ENCODE results near the gene LMNTD2.
A peak's percentile ranks its signal among the peaks of the same experiment; 100 is the strongest.

Gene LMNTD2

DNA sequence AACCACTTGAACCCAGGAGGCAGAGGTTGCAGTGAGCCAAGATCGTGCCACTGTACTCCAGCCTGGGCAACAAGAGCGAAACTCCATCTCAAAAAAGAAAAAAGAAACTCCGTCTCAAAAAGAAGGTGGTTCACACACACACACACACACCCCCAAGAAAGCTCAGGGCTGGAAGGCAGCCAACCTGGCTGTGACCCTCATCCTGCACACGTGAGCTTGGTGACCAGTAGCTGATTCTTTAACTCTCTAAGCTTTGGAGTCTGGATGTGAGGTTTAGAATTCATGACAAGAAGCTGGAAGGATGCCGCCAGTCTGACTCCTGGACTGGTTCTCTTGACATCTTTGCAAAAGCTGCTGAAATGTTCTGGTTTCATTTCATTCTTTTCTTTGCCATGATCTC is 51.6 kb downstream of the LMNTD2 start:
- no peak for DNase-seq

DNA sequence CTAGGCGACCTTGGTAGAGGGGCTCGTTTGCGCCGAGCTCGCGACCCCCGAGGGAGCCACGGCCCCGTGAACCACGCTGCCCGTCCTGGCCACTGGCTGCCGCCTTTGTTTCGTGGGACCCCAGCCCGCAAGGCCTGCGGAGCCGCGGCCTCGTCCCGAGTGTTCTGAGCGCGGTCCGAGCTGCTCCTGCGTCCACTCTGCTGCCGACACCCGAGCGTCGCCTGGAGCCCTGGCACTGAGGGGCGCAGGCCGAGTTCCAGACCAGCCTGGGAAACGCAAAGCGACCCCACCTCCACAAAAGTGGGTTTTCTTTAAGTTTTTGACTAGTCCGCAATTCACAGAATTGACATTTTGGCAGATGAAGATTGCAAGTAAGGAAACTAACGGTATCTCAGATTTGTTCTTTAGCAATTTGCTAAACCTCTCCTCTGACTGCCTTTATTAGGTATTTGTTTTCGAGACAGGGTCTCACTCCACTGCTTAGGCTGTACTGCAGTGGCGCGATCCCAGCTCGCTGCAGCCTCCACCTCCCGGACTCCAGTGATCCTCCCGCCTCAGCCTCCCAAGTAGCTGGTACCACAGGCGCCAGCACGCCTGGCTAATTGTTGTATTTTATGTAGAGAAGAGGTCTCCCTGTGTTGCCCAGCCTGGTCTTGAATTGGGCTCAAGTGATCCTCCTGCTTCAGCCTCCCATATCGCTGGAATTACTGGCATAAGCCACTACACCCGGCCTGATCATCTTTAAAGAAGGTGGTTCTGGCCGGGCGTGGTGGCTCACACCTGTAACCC is 52.6 kb downstream of the LMNTD2 start:
- no peak for DNase-seq

DNA sequence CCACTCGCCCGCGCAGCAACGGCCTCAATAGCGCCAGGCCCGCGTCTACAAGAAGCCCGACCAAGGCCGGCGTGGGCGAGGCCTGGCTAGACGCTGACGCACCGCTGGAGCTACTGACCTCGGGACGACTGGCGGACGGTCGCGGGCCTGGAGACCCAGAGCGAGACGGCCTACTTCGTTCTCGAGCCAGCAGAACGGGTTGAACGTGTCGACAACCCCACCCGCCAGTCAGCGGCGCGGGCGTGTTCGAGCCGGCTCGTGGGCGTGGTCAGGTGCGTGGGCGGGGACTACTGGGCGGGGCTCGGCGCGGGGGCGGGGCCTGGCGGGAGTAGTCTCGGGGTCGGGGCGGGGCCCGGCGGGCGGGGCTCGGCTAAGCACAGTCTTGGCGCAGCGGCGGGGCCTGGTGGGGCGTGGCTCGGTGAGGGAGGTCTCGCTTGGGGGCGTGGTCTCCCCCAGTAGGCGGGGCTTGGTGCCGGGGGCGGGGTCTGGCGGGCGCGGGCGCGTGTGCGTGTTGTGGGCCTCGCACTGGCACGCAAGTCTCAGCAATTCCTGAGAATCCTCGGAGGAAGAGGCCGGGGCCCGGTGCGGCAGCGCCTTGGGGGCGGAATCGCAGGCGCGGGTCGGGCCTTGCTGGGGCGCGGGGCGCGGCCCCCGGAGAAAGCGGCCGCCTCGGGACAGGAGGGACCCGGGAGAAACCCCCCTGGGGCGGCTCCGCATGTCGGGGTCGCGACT is 53.4 kb downstream of the LMNTD2 start, which contains the start of gene RNH1:
Gene RNH1, minus strand, starts transcription at position 248 of the 732 bp plus-strand sequence. CDS start 5,080 bp downstream, outside the sequence.
- peak; percentile 96 for DNase-seq

DNA sequence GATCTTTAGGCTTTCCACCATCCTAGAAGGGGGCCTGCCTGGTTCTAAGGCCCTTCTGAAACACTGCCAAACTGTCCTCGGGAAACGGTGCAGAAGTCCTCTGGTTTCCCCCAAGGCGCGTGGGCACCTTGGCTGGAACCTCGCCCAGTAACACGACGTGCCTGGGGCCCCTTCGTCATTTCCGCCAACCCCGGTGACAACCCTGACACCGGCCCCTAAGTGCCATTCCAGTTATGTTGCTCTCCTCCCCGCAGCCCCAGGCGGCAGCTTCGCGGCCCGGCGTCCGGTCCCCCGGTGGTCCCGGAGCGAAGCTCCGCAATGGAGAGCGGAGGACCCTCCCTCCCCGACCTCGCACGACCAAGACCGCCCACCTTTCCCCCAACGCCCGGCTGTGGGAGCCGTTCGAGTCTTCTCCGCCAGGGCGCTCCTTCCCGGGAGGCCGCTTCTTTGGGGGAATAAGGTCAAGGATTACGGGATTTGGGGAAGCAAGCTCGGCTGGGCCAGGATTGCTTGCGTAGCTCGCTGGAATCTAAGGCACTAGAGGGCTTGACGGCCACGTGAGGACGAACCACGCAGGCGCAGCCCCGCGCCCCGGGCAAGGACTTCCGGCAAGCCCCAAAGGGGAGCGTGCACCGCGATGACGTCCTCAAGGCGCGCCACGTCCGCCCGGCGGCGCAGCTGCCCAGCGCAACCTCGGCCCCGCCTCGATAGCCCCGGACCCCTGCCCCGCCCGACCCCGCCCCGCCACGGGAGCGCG is 54.1 kb downstream of the LMNTD2 start:
- DNase-seq, result peak; percentile 95

DNA sequence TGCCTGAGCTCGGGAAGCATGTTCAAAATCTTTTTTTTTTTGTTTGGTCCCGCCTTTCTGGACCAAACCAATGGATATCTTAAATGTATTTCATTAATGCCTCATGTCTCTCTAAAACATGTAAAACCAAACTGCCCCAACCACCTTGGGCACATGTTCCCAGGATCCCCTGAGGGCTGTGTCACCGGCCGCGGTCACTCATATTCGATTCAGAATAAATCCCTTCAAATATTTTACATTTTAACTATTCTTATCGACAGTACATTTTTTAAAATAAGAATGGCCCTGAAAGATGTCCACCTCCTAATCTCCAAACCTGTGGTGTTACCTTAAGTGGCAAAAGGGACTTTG is 55.6 kb downstream of the LMNTD2 start:
- no peak for DNase-seq
